ENCODE data around the gene RBBP8.

- no peak for TF ChIP-seq CTCF (IDR thresholded peaks at IDR 0.05)
- TF ChIP-seq POLR2A (IDR thresholded peaks at IDR 0.05), result no peak
- no peak for TF ChIP-seq EP300 (IDR thresholded peaks at IDR 0.05)
- TF ChIP-seq POLR2AphosphoS5 (IDR thresholded peaks at IDR 0.05), result no peak
Observed at GRCh38 chr18:23066060-23066459, 132.9 kb downstream of the RBBP8 start.

Measured in gastroesophageal sphincter (tissue), 3 donors.